Nephron progenitor cell (in vitro differentiated cells): Measurements from ENCODE around the gene BTBD16.

Experiments used
- DNase-seq: peaks from one replicate; pipeline ENCODE4 v3.0.0; 2021
- H3K27ac Mint-ChIP-seq: 2 replicates; pipeline ENCODE4 v1.8.0; 2021; ENCODE audit warnings: mild to moderate bottlenecking, moderate library complexity, mixed read lengths
- H3K27me3 Mint-ChIP-seq: 2 replicates; pipeline ENCODE4 v1.8.0; 2021; ENCODE audit warnings: mild to moderate bottlenecking, low read depth, mixed read lengths; ENCODE audit not compliant: poor library complexity
- H3K36me3 Mint-ChIP-seq: 2 replicates; pipeline ENCODE4 v1.8.0; 2021; ENCODE audit warnings: low read depth, mixed read lengths
- H3K4me1 Mint-ChIP-seq: 2 replicates; pipeline ENCODE4 v1.8.0; 2021; ENCODE audit warnings: mixed read lengths
- H3K4me3 Mint-ChIP-seq: 2 replicates; pipeline ENCODE4 v1.8.0; 2021; ENCODE audit warnings: mild to moderate bottlenecking, moderate library complexity, mixed read lengths
- H3K9me3 Mint-ChIP-seq: 2 replicates; pipeline ENCODE4 v1.8.0; 2021; ENCODE audit warnings: mild to moderate bottlenecking, moderate library complexity, mixed read lengths
- CTCF ChIP-seq: fragments of 200-600 bp; sonication (generic); IDR thresholded peaks from 2 replicates; pipeline ENCODE4 v1.5.0; 2021; ENCODE audit warnings: antibody characterized with exemption

The BTBD16 gene

GRCh38 chr10:122254831-122255230, 16.3 kb upstream of the BTBD16 start:
- no peak for DNase-seq
- Mint-ChIP-seq H3K27me3 (no peaks in the 10 kb centered on the region), H3K4me3 (no peak overlapping the region), H3K36me3 (peaks cover 10% of the 10 kb centered on the region), H3K4me1 (peaks cover 33% of the 10 kb centered on the region), H3K9me3 (no peaks in the 10 kb centered on the region), H3K27ac (no peak overlapping the region)
- no peak for TF ChIP-seq CTCF

- peaks cover 36% of the 10 kb centered on the region for H3K4me1 Mint-ChIP-seq
- no peaks in the 10 kb centered on the region for H3K27me3 Mint-ChIP-seq
- H3K4me3 Mint-ChIP-seq = no peak overlapping the region
- no peak for TF ChIP-seq CTCF
- H3K27ac Mint-ChIP-seq = no peak overlapping the region
- H3K9me3 Mint-ChIP-seq = peaks cover 5% of the 10 kb centered on the region
- DNase-seq = no peak
- peaks cover 18% of the 10 kb centered on the region for H3K36me3 Mint-ChIP-seq
Observed at GRCh38 chr10:122255509-122256301, 15.4 kb upstream of the BTBD16 start.

GRCh38 chr10:122257041-122257440, 14.1 kb upstream of the BTBD16 start:
- Mint-ChIP-seq H3K4me1 (peaks cover 36% of the 10 kb centered on the region), H3K9me3 (peaks cover 13% of the 10 kb centered on the region), H3K27ac (no peak overlapping the region), H3K36me3 (peaks cover 27% of the 10 kb centered on the region), H3K27me3 (no peaks in the 10 kb centered on the region), H3K4me3 (no peak overlapping the region)
- no peak for DNase-seq
- no peak for TF ChIP-seq CTCF

- Mint-ChIP-seq H3K4me3 (no peak overlapping the region), H3K9me3 (peaks cover 27% of the 10 kb centered on the region), H3K4me1 (peaks cover 28% of the 10 kb centered on the region), H3K27ac (peak overlapping the region; percentile 80), H3K36me3 (peaks cover 36% of the 10 kb centered on the region), H3K27me3 (no peaks in the 10 kb centered on the region)
- TF ChIP-seq CTCF = no peak
- no peak for DNase-seq
Observed at GRCh38 chr10:122258136-122259074, 12.7 kb upstream of the BTBD16 start.

- Mint-ChIP-seq H3K27ac (peak overlapping the region; percentile 80), H3K4me3 (no peak overlapping the region), H3K4me1 (peaks cover 25% of the 10 kb centered on the region), H3K36me3 (peaks cover 40% of the 10 kb centered on the region), H3K27me3 (no peaks in the 10 kb centered on the region), H3K9me3 (peaks cover 34% of the 10 kb centered on the region)
- no peak for DNase-seq
- no peak for TF ChIP-seq CTCF
Observed at GRCh38 chr10:122259075-122259466, 12.0 kb upstream of the BTBD16 start.
